ENCODE results near the gene SMARCB1.

Gene SMARCB1

DNA sequence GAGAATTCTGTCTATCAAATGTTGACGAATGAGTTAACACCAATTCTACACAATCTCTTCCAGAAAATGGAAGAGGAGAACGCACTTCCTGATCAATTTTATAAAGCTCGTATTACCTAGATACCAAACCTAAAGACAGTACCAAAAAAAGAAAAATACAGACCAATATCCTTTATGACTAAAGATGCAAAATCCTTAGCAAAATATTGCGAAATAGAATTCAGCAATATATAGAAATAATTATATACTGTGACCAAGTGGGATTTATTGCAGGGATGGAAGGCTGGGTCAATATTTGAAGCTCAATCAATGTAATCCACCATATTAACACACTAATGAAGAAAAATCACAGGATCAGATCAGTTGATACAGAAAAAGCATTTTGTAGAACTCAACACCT is 25.6 kb downstream of the SMARCB1 start:
- TF ChIP-seq, protein P1, sequence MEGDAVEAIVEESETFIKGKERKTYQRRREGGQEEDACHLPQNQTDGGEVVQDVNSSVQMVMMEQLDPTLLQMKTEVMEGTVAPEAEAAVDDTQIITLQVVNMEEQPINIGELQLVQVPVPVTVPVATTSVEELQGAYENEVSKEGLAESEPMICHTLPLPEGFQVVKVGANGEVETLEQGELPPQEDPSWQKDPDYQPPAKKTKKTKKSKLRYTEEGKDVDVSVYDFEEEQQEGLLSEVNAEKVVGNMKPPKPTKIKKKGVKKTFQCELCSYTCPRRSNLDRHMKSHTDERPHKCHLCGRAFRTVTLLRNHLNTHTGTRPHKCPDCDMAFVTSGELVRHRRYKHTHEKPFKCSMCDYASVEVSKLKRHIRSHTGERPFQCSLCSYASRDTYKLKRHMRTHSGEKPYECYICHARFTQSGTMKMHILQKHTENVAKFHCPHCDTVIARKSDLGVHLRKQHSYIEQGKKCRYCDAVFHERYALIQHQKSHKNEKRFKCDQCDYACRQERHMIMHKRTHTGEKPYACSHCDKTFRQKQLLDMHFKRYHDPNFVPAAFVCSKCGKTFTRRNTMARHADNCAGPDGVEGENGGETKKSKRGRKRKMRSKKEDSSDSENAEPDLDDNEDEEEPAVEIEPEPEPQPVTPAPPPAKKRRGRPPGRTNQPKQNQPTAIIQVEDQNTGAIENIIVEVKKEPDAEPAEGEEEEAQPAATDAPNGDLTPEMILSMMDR (IDR thresholded peaks at IDR 0.05; ENCODE audit: low read depth, low read length), result no peak
- DNase-seq (ENCODE audit: extremely low read depth, low read depth), result no peak

DNA sequence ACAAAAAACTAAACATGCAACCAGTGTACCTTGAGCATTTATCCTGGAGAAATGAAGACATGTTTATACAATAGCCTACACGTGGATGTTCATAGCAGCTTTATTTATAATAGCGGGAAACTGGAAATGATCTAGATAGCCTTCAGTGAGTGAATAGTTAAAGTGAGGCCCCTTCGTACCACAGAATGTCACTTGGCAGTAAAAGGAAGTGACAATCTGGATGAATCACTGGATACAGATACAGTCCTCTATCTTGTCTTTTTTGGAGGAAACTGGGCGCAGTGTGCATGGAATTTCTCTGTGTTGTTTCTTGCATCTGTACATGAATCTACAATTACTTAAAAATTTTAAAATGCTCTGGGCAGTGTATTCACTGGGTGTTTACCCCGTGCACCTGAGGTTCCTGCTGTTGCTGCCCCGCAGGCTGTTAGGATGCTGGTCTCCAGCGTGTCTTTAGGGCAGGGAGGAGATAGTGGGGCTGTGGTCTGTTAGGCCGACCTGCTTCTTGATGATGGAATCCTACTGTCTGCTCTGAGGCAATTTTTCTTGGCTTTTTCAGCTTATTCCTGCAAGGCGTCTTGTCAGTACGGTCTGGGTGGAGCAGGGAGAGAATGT is 28.9 kb downstream of the SMARCB1 start:
- no peak for DNase-seq (ENCODE audit: extremely low read depth, low read depth)
- TF ChIP-seq, protein P1 (IDR thresholded peaks at IDR 0.05; ENCODE audit: low read depth, low read length), result no peak

DNA sequence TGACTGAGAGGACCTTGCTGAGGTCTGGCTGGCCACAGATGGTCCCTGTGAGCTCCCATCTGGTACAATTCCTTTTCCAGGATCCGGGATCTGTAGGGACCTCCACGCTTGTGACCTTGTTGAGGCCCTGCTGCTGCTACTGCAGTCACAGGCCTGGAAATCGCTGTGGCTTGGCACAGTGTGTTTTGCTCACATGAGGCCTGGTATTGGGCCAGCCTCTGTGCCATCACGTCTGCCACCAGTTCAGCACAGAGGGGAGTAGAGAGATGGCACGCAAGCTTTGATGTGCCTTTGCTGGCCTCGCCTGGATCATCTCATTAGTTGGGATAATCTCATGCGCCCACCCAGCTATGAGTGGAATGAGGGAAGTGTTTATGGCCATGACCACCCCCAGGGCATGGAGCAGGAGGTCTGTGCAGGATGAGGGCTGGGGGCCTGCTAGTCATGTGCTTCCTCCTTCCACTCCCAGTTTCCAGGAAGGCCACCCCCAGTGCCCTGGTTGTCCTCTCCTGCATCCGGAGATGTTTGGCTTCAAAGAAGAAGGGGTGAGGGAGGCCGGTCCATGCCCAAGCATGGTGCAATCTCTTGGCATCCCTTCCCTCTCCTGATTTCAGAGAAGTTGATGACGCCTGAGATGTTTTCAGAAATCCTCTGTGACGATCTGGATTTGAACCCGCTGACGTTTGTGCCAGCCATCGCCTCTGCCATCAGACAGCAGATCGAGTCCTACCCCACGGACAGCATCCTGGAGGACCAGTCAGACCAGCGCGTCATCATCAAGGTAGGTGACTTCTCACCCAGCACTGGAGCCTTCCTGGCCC is 29.6 kb downstream of the SMARCB1 start:
- no peak for DNase-seq (ENCODE audit: extremely low read depth, low read depth)

DNA sequence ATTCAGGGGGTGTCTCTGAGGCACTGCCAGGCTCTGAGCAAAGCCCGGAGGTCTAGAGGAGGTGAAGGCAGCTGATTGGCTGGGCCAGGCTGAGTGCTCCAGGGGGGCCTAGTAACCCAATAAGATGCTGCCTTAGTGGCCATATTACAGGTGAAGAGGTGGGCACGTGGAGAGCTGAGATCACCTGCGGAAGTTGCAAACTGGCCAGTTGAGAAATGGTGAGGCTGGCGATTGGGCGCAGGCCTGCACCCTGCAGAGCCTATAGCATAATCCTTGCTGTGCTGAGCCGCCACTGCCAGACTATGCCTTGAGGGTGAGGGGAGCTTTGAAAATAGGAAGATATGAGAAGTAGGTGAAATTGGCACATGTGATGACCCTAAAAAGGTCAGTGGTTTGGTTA is 30.4 kb downstream of the SMARCB1 start:
- no peak for DNase-seq (ENCODE audit: extremely low read depth, low read depth)
- TF ChIP-seq, protein P1 (IDR thresholded peaks at IDR 0.05; ENCODE audit: low read depth, low read length), result no peak

More for the DNA sequence above, 29.6 kb downstream of the SMARCB1 start:
- TF ChIP-seq, protein P1 (IDR thresholded peaks at IDR 0.05; ENCODE audit: low read depth, low read length), result no peak

DNA sequence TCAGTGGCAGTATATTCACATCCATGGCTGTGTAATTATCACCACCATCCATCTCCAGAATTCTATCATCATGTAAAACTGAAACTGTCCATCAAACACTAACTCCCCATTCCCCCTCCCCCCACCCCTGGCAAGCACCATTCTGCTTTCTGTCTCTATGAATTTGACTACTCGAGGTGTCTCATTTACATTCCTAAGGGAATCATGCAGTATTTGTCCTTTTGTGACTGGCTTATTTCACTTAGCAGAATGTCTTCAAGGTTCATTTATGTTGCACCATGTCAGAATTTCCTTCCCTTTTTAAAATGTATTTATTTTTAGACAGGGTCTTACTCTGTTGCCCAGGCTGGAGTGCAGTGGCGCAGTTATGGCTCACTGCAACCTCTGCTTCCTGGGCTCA is 31.8 kb downstream of the SMARCB1 start:
- TF ChIP-seq, protein P1 (IDR thresholded peaks at IDR 0.05; ENCODE audit: low read depth, low read length), result no peak
- DNase-seq (ENCODE audit: extremely low read depth, low read depth), result no peak

DNA sequence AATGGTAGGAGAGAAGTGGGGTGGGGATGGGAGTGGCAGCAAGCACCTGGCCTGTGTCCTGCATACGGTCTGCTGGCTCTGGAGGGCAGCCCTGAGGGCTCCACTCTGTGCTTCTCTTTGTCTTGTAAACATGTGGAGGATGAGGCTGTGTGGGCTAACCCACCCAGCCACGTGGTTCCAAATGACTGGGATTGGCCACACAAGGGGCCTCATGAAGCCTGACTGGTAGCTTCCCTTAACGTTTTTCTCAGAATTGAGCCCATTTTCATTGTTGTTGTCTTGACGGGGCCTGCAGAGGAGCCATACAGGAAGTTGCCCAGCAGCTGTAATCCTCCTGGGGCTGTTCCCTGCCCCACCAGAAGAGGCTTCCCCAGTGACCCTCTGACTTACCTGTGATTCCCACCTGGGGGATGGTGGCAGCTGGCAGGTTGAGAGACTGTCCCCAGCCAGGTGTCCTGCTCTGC is 34.0 kb downstream of the SMARCB1 start:
- TF ChIP-seq, protein P1 (IDR thresholded peaks at IDR 0.05; ENCODE audit: low read depth, low read length), result no peak
- no peak for DNase-seq (ENCODE audit: extremely low read depth, low read depth)

DNA sequence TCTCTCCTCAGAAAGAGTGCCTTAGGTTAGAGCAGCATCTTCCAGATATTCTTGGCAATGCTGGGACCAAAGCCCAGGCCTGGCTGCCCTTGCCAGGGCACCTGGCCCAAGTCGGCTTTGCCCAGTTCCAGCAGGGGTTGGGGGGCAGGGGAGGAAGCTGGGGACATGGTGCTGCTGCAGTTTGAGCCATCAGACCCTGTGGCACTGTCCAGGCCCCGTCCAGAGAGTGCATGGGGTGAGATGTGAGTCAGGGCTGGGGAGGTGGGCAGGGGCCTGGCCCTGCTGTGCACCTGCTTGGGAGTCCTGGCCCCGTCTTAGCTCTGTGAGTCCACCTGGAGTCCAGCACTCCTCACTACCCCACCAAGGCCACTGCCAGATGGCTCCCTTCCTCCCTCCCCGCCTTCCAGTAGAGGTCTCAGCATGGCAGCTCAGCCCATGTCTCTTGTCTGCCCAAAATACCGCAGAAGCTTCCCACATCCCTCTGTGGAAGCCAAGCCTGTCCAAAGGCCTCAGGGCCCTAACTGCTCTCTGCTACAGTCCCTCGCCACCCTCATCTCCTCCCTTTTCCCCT is 35.4 kb downstream of the SMARCB1 start:
- no peak for DNase-seq (ENCODE audit: extremely low read depth, low read depth)
- TF ChIP-seq, protein P1 (IDR thresholded peaks at IDR 0.05; ENCODE audit: low read depth, low read length), result no peak

Measured in AG09319 (cell line).